K562 (cell line): ENCODE data around the gene CPNE9. TPM values are rescaled to one million over a fixed set of nuclear protein-coding genes. Genes with fewer than 3 reads are reported as not detected.

Source experiments
- ATAC-seq: fragments of 200-7000 bp; cut with Tn5 transposase; 3 replicates; pipeline ENCODE4 v1.9.1; 2020; ENCODE audit warnings: moderate library complexity
- BruUV-seq: library from RNA; stranded (reverse); fragments of 400-500 nt; replicated peaks from 2 replicates; lab custom pipeline; 2021; lab: Mats Ljungman, UMichigan
- CTCF ChIA-PET: fragments of 300-600 bp; formaldehyde crosslinking; extraction: SDS; loops from one replicate; lab custom pipeline; 2021; ENCODE audit warnings: low intra/inter-chr PET ratio; lab: Yijun Ruan, JAX
- POLR2A ChIA-PET: fragments of 300-600, 350-650 bp; sonication (Branson Sonifier 250); formaldehyde crosslinking; extraction: SDS; loops from one replicate; lab custom pipeline; 2021; ENCODE audit warnings: antibody characterized with exemption, inconsistent platforms; lab: Yijun Ruan, JAX
- DNase-seq, 4 experiments: peaks; one replicate each; pipeline versions ENCODE4 v3.0.0 to v3.0.0-alpha.2; 2011 to 2018; ENCODE audit warnings: low spot score in 3 of 4, mixed read lengths in 3 of 4; ENCODE audit errors: extremely low read depth in 1 of 4
- FAIRE-seq: peaks from 2 replicates; lab custom pipeline; 2011; peaks lifted over from hg19 to GRCh38; lab: Jason Lieb, UNC
- H2AFZ ChIP-seq: 2 replicates; pipeline ENCODE4 v1.6.0; 2011; ENCODE audit warnings: low read depth, low read length, control low read depth, inconsistent platforms
- H3K27ac ChIP-seq: fragments of 200-600 bp; 3 replicates; pipeline ENCODE4 v1.8.0; 2011; ENCODE audit warnings: low read depth, mild to moderate bottlenecking, control low read depth, inconsistent platforms, low read length, moderate library complexity, mixed read lengths; ENCODE audit errors: extremely low read depth
- H3K27me3 ChIP-seq, 2 experiments: fragments of 300-600 bp in 1 of 2; 2 replicates in 1 of 2; 3 replicates in 1 of 2; pipeline versions ENCODE4 v1.6.0 to v1.8.0; 2011; ENCODE audit warnings: inconsistent platforms in 2 of 2, low read length in 2 of 2, mild to moderate bottlenecking in 1 of 2, mixed read lengths in 1 of 2, moderate library complexity in 1 of 2; ENCODE audit not compliant: control insufficient read depth in 2 of 2, insufficient read depth in 2 of 2
- H3K36me3 ChIP-seq: fragments of 300-600 bp; 3 replicates; pipeline ENCODE4 v1.8.0; 2011; ENCODE audit warnings: mild to moderate bottlenecking, low read length, inconsistent platforms; ENCODE audit not compliant: control insufficient read depth, insufficient read depth
- H3K4me1 ChIP-seq, 2 experiments: fragments of 200-600 bp in 1 of 2; replicated peaks in 1 of 2; 2 replicates in 1 of 2; 3 replicates in 1 of 2; pipeline versions ENCODE4 v1.5.1 to v1.8.0; 2011; ENCODE audit warnings: inconsistent platforms in 2 of 2, low read length in 2 of 2, mild to moderate bottlenecking in 1 of 2, mixed read lengths in 1 of 2, moderate library complexity in 1 of 2; ENCODE audit not compliant: control insufficient read depth in 2 of 2, insufficient read depth in 2 of 2
- H3K4me2 ChIP-seq: 2 replicates; pipeline ENCODE4 v1.6.1; 2011; ENCODE audit warnings: low read length, control low read depth, inconsistent platforms, mixed read lengths; ENCODE audit not compliant: insufficient read depth
- H3K4me3 ChIP-seq: fragments of 200-600 bp; sonication (generic), shearing (Covaris generic); 2 replicates; pipeline ENCODE4 v1.5.1; 2016; ENCODE audit warnings: control low read depth, inconsistent platforms
- H3K79me2 ChIP-seq: fragments of 200-600 bp; 3 replicates; pipeline ENCODE4 v1.8.0; 2011; ENCODE audit warnings: low read length, inconsistent platforms; ENCODE audit not compliant: control insufficient read depth, insufficient read depth
- H3K9ac ChIP-seq, 2 experiments: 2 replicates each; pipeline versions ENCODE4 v1.6.0 to v1.6.1; 2011; ENCODE audit warnings: low read depth in 2 of 2, low read length in 2 of 2, control low read depth in 1 of 2, inconsistent platforms in 1 of 2, mild to moderate bottlenecking in 1 of 2, mixed read lengths in 1 of 2; ENCODE audit not compliant: insufficient read depth in 1 of 2
- H3K9me1 ChIP-seq: one replicate; pipeline ENCODE4 v1.6.0; 2011; ENCODE audit warnings: inconsistent platforms, mild to moderate bottlenecking, low read length, moderate library complexity; ENCODE audit not compliant: control insufficient read depth, insufficient read depth
- H3K9me3 ChIP-seq: replicated peaks from 2 replicates; pipeline ENCODE4 v1.5.1; 2011; ENCODE audit warnings: low read depth, low read length, inconsistent platforms; ENCODE audit not compliant: control insufficient read depth, insufficient read depth
- H4K20me1 ChIP-seq: replicated peaks from 2 replicates; pipeline ENCODE4 v1.6.1; 2011; ENCODE audit warnings: low read length, inconsistent platforms, mixed read lengths; ENCODE audit not compliant: control insufficient read depth, insufficient read depth
- ELF2 ChIP-seq: fragments of 250-450 bp; sonication (Bioruptor Pico); IDR thresholded peaks from 2 replicates; pipeline ENCODE4 v1.5.0; 2021; ENCODE audit warnings: mild to moderate bottlenecking
- FOS ChIP-seq: IDR thresholded peaks from 3 replicates; pipeline ENCODE4 v1.6.1; 2011; ENCODE audit not compliant: insufficient read length; ENCODE audit errors: extremely low read depth
- FOXJ2 ChIP-seq: fragments of 200-800 bp; sonication (Bioruptor generic); IDR thresholded peaks from 2 replicates; pipeline ENCODE4 v1.6.1; 2016; ENCODE audit warnings: missing genetic modification characterization, missing compliant biosample characterization
- POLR3A ChIP-seq: IDR thresholded peaks from 2 replicates; pipeline ENCODE4 v1.6.1; 2011; ENCODE audit warnings: borderline replicate concordance, mild to moderate bottlenecking, moderate library complexity; ENCODE audit not compliant: insufficient read length, insufficient read depth; ENCODE audit errors: extremely low read depth
- SMAD1 ChIP-seq: fragments of 150-350 bp; IDR thresholded peaks from 2 replicates; pipeline ENCODE4 v1.6.1; 2014; ENCODE audit warnings: low read length, low read depth; ENCODE audit not compliant: partially characterized antibody
- SRSF1 ChIP-seq: fragments of 200-400 bp; formaldehyde crosslinking; IDR thresholded peaks from 2 replicates; pipeline ENCODE4 v1.6.1; 2017; ENCODE audit warnings: mild to moderate bottlenecking, low read depth, low read length, moderate library complexity
- TRIM25 ChIP-seq: fragments of 450-650 bp; IDR thresholded peaks from 2 replicates; pipeline ENCODE4 v1.7.0; 2016; ENCODE audit warnings: borderline replicate concordance
- ZNF133 ChIP-seq: fragments of 250-450 bp; sonication (Bioruptor Pico); IDR thresholded peaks from 2 replicates; pipeline ENCODE4 v1.4.0; 2020; ENCODE audit warnings: mild to moderate bottlenecking
- ZNF280A ChIP-seq: fragments of 450-650 bp; IDR thresholded peaks from 2 replicates; pipeline ENCODE4 v1.6.1; 2018; ENCODE audit warnings: mild to moderate bottlenecking, low read depth; ENCODE audit not compliant: partially characterized antibody
- ZNF282 ChIP-seq: sonication (generic); formaldehyde crosslinking; IDR thresholded peaks from 2 replicates; pipeline ENCODE4 v1.8.1; 2023; ENCODE audit warnings: missing genetic modification reagents
- ZNF444 ChIP-seq: fragments of 250-450 bp; sonication (Bioruptor Pico); IDR thresholded peaks from 2 replicates; pipeline ENCODE4 v1.4.0; 2020; ENCODE audit warnings: mild to moderate bottlenecking, moderate library complexity
- ZNF830 ChIP-seq: fragments of 250-450 bp; sonication (Bioruptor Pico); IDR thresholded peaks from 2 replicates; pipeline ENCODE4 v1.5.0; 2021; ENCODE audit warnings: mild to moderate bottlenecking
- WGBS: fragments of 100-300 bp; shearing (Covaris generic); methylation state at CpG from one replicate; pipeline ENCODE4 v1.1.6; 2016; ENCODE audit warnings: low coverage, mixed read lengths; ENCODE audit not compliant: insufficient coverage; ENCODE audit errors: missing lambda C conversion rate; 5-methylcytosine and 5-hydroxymethylcytosine counted together
- in situ Hi-C: fragments of 300-500 bp; cut with MboI; formaldehyde crosslinking; loops from 4 replicates; pipeline ENCODE4 v1.15.0; 2018; ENCODE audit warnings: inconsistent platforms, mixed read lengths
- intact Hi-C: fragments of 100-400 bp; cut with micrococcal nuclease; formaldehyde crosslinking; loops from 2 replicates; pipeline ENCODE4 v1.14.2; 2022
- polyA plus RNA-seq, 8 experiments: library from polyadenylated mRNA; depleted of rRNA in 4 of 8; stranded (reverse) in 5 of 8; unstranded in 3 of 8; fragments of >200 nt; fragmentation: Nextera tagmentation in 2 of 8; fragmentation: Illumina TruSeq in 1 of 8; extraction: Ambion mirVana in 2 of 8; extraction: Trizol in 1 of 8; gene quantifications; 2 replicates each; pipeline versions ENCODE4 v1.2.1 to v1.2.3, GENCODE V29; 2011 to 2014; ENCODE audit warnings: inconsistent platforms in 1 of 8, missing spikeins in 1 of 8
- total RNA-seq, 7 experiments: library from RNA; depleted of rRNA in 6 of 7; stranded (reverse); fragments of >200 nt in 6 of 7; fragmentation: Illumina TruSeq in 2 of 7; extraction: Trizol in 2 of 7; gene quantifications; 2 replicates each; pipeline versions ENCODE4 v1.2.1 to v1.2.3, GENCODE V29; 2011 to 2021; ENCODE audit warnings: low replicate concordance in 1 of 7
- TF ChIP-seq, protein P1 (sequence below): fragments of 250-450 bp; sonication (Bioruptor Pico); IDR thresholded peaks from 2 replicates; pipeline ENCODE4 v1.4.0; 2020; ENCODE audit warnings: mild to moderate bottlenecking, moderate library complexity, borderline replicate concordance

CPNE9 gene
- total and polyA plus RNA-seq, 9 of the 15 experiments (the other 6 are each of a cell fraction or from before 2014, with no cell fraction given) = 0.22 to 0.56 (median 0.29) TPM; not detected in 3

GRCh38 chr3:9696480-9697220, 7.0 kb upstream of the CPNE9 start:
- ATAC-seq = no peak
- no peak overlapping the region for H3K4me3 ChIP-seq
- DNase-seq = no peak
- TF ChIP-seq FOS (no peak), ZNF280A (no peak), ELF2 (CRISPR knock-in tag) (no peak), TRIM25 (no peak), ZNF444 (CRISPR knock-in tag) (no peak), ZNF830 (no peak), SRSF1 (no peak), SMAD1 (no peak), FOXJ2 (tag) (no peak), ZNF282 (CRISPR knock-in tag) (no peak), POLR3A (no peak), ZNF133 (CRISPR knock-in tag) (no peak)
- TF ChIP-seq, protein P1, sequence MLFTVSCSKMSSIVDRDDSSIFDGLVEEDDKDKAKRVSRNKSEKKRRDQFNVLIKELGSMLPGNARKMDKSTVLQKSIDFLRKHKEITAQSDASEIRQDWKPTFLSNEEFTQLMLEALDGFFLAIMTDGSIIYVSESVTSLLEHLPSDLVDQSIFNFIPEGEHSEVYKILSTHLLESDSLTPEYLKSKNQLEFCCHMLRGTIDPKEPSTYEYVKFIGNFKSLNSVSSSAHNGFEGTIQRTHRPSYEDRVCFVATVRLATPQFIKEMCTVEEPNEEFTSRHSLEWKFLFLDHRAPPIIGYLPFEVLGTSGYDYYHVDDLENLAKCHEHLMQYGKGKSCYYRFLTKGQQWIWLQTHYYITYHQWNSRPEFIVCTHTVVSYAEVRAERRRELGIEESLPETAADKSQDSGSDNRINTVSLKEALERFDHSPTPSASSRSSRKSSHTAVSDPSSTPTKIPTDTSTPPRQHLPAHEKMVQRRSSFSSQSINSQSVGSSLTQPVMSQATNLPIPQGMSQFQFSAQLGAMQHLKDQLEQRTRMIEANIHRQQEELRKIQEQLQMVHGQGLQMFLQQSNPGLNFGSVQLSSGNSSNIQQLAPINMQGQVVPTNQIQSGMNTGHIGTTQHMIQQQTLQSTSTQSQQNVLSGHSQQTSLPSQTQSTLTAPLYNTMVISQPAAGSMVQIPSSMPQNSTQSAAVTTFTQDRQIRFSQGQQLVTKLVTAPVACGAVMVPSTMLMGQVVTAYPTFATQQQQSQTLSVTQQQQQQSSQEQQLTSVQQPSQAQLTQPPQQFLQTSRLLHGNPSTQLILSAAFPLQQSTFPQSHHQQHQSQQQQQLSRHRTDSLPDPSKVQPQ = no peak
- CTCF ChIA-PET = no interaction called here
- peaks cover 64% of the 10 kb centered on the region; the same call in 2 of the 3 replicates for H3K36me3 ChIP-seq
- BruUV-seq = no TSS peak
- H3K4me2 ChIP-seq = no peak overlapping the region
- H2AFZ ChIP-seq = no peak overlapping the region
- WGBS = 61% methylated on average over 5 of the region's 5 CpGs
- no peak overlapping the region; a peak in 1 of 4 replicates for H3K9ac ChIP-seq
- intact Hi-C loops (no loop called here), in situ Hi-C loops (no loop called here)
- no peak for FAIRE-seq
- H3K9me3 ChIP-seq = no peaks in the 10 kb centered on the region
- 0 out of 2 replicates have a peak, but pooled peaks cover 5% of the 10 kb centered on the region for H4K20me1 ChIP-seq
- POLR2A ChIA-PET = interaction anchor here (0.6 kb wide), 1 partner anchor 21 kb away, joined by 4 read pairs; no protein-coding TSS in a partner anchor
- H3K27ac ChIP-seq = no peak overlapping the region
- no peaks in the 10 kb centered on the region for H3K79me2 ChIP-seq
- peaks cover 3% of the 10 kb centered on the region for H3K9me1 ChIP-seq
- H3K27me3 ChIP-seq = no peaks in the 10 kb centered on the region
- peaks cover 8 to 9% of the 10 kb centered on the region in 2 experiments; a peak in 4 of 5 replicates for H3K4me1 ChIP-seq
